ENCODE data around the gene KMT2E.

The KMT2E gene

DNA sequence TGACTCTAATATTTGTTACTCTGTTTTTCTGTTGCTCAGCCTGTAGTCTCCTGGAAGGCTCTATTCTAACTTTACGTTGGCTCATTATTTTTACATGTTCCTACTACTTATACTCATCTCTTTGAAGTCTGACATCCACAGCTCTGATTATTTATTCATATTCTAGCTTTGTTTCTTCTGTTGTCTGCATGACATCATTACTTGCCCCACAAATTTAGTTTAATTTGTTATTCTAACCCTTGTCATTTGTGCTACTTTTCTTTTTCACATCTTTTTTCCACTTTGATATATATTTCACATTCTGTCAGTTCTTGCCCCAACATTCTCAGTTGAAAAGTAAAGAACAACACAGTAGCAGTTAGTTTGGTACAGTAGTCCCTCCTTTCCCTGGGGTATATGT, 51.1 kb downstream of the KMT2E start:
- TF ChIP-seq, protein P1, sequence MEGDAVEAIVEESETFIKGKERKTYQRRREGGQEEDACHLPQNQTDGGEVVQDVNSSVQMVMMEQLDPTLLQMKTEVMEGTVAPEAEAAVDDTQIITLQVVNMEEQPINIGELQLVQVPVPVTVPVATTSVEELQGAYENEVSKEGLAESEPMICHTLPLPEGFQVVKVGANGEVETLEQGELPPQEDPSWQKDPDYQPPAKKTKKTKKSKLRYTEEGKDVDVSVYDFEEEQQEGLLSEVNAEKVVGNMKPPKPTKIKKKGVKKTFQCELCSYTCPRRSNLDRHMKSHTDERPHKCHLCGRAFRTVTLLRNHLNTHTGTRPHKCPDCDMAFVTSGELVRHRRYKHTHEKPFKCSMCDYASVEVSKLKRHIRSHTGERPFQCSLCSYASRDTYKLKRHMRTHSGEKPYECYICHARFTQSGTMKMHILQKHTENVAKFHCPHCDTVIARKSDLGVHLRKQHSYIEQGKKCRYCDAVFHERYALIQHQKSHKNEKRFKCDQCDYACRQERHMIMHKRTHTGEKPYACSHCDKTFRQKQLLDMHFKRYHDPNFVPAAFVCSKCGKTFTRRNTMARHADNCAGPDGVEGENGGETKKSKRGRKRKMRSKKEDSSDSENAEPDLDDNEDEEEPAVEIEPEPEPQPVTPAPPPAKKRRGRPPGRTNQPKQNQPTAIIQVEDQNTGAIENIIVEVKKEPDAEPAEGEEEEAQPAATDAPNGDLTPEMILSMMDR (IDR thresholded peaks at IDR 0.05): no peak
- TF ChIP-seq ZFX (IDR thresholded peaks at IDR 0.05; ENCODE audit: borderline replicate concordance): no peak
- no peak overlapping the region for H3K27ac ChIP-seq

DNA sequence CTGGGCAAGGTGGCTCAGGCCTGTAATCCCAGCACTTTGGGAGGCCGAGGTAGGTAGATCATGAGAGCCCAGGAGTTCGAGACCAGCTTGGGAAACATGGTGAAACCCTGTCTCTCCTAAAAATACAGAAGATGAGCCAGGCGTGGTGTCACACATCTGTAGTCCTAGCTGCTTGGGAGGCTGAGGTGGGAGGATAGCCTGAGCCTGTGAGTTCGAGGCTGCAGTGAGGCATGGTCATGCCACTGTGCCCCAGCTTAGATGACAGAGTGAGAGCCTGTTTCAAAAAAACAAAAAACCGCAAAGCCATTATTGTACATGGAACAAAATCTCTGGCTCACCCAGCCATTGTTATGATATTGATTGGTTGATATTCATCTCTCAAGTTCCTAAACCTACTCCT, 53.7 kb downstream of the KMT2E start:
- TF ChIP-seq, protein P1 (IDR thresholded peaks at IDR 0.05): no peak
- TF ChIP-seq ZFX (IDR thresholded peaks at IDR 0.05; ENCODE audit: borderline replicate concordance): no peak
- no peak overlapping the region for H3K27ac ChIP-seq

DNA sequence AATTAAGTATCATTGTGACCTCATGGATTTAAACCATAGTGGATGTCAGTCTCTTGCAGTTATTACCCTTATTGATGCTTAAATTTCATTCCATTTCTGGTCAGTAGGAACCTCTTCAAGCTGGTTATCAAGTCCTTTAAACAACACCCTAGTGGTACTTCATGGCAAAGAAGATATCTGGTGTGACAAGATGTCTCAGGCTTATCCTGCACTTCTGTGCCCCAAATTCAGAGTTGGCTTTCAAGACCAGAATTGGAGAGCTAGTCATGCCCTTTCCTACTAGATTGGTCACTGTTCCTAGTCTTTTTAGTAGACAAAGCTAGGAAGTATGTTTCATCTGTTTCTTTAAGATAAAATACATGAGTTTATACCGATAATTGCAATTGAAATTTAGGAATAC, 54.9 kb downstream of the KMT2E start:
- TF ChIP-seq, protein P1 (IDR thresholded peaks at IDR 0.05): no peak
- TF ChIP-seq ZFX (IDR thresholded peaks at IDR 0.05; ENCODE audit: borderline replicate concordance): no peak
- no peak overlapping the region for H3K27ac ChIP-seq

DNA sequence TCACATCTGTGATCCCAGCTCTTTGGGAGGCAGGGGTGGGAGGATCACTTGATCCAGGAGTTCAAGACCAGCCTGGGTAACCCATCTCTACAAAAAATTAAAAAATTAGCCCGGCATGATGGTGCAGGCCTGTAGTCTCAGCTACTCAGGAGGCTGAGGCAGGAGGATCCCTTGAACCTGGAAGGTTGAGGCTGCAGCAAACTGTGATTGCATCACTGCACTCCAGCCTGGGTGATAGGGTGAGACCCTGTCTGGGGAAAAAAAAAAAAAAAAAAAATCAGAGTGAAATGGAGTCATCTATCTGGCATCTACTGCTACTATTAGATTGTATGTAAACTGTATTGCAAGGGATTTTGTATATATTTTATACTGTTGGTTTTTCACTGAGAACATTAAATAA, 59.1 kb downstream of the KMT2E start:
- no peak overlapping the region for H3K27ac ChIP-seq
- no peak for TF ChIP-seq ZFX (IDR thresholded peaks at IDR 0.05; ENCODE audit: borderline replicate concordance)
- TF ChIP-seq, protein P1 (IDR thresholded peaks at IDR 0.05): no peak

DNA sequence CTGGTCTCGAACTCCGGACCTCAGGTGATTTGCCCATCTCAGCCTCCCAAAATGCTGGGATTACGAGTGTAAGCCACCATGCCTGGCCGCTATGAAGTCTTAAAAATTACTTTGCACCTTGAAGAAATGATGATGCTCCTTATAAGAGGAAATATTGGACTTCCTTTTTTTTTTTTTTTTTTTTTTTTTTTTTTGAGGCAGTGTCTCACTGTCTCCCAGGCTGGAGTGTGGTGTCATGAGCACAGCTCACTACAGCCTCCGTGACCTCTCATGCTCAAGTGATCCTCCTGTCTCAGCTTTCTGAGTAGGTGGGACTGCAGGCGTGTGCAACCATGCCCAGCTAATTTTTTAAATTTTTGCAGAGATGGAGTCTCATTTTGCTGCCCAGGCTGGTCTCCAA, 65.3 kb downstream of the KMT2E start:
- H3K27ac ChIP-seq: no peak overlapping the region
- TF ChIP-seq, protein P1 (IDR thresholded peaks at IDR 0.05): no peak
- no peak for TF ChIP-seq ZFX (IDR thresholded peaks at IDR 0.05; ENCODE audit: borderline replicate concordance)

DNA sequence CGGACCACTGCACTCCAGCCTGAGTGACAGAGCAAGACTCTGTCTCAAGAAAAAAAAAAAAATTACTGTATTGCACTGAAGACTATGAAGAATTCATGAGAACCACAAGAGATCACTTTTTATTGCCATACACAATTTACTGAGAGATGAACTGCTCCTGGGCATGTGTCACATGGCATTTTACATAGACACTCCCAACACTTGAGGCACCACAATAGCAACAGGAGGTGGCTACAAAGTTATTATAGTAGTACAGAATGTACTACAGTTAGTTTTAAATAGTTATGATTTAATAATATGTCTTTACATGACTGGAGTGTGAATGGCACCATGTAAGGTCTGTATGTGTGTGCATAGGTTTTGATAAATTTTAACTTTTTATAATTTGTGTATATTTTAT, 70.6 kb downstream of the KMT2E start:
- no peak overlapping the region for H3K27ac ChIP-seq
- TF ChIP-seq, protein P1 (IDR thresholded peaks at IDR 0.05): no peak
- TF ChIP-seq ZFX (IDR thresholded peaks at IDR 0.05; ENCODE audit: borderline replicate concordance): no peak

DNA sequence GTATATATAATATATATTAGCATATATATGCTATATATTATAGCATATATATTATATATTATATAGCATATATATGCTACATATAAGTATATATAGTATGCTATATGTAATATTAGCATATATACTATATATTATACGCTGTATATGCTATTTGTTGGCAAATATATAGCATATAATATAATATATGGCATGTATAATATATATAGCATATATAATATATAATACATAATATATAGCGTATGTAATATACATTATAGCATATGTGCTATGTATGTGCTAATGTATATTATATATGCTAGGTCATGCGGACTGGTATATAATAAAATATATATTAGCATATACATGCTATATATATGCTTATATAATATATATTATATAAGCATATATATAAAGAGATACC, 72.8 kb downstream of the KMT2E start:
- no peak overlapping the region for H3K27ac ChIP-seq
- no peak for TF ChIP-seq ZFX (IDR thresholded peaks at IDR 0.05; ENCODE audit: borderline replicate concordance)
- TF ChIP-seq, protein P1 (IDR thresholded peaks at IDR 0.05): no peak
